Fibroblast of lung (primary cell): ENCODE measurements around the gene BMP7.

Experiments
- CTCF ChIP-seq, 2 donors: IDR thresholded peaks in 1 of 2; conservative IDR thresholded peaks in 1 of 2; 1 replicate in 1 of 2; 2 replicates in 1 of 2; pipeline ENCODE4 v1.5.1; 2011 to 2012; ENCODE audit warnings: low read length in 2 of 2, control low read depth in 1 of 2, inconsistent platforms in 1 of 2, low read depth in 1 of 2, mild to moderate bottlenecking in 1 of 2
- EZH2 ChIP-seq: IDR thresholded peaks from 2 replicates; pipeline ENCODE4 v1.5.1; 2012; ENCODE audit warnings: low read length, control low read depth, mild to moderate bottlenecking; ENCODE audit errors: missing control alignments

- TF ChIP-seq CTCF (conservative IDR thresholded peaks at IDR 0.05 in 1 of 2, IDR thresholded peaks at IDR 0.05 in 1 of 2; ENCODE audit: low read depth in 1 of 2, low read length in 2 of 2) = no peak
- no peak for TF ChIP-seq EZH2
Measured at GRCh38 chr20:57315083-57315975, 48.9 kb upstream of the BMP7 start.
